Thyroid gland (tissue), 4 donors: ENCODE results near the gene NTF3. TPM values are rescaled to one million over a fixed set of nuclear protein-coding genes. Genes with fewer than 3 reads are reported as not detected.

Experiments
- DNase-seq, 2 donors: peaks; one replicate each; pipeline ENCODE4 v3.0.0-alpha.2; 2019
- H3K27ac ChIP-seq, 3 donors: fragments of 200-600 bp; sonication (generic); 1 replicate in 2 of 3; 2 replicates in 1 of 3; pipeline ENCODE4 v1.5.1; 2016 to 2019; ENCODE audit warnings: mild to moderate bottlenecking in 1 of 3, moderate library complexity in 1 of 3
- H3K27me3 ChIP-seq: fragments of 200-600 bp; sonication (generic); one replicate; pipeline ENCODE4 v1.5.1; 2019
- H3K36me3 ChIP-seq, 2 donors: fragments of 200-600 bp; sonication (generic); one replicate each; pipeline ENCODE4 v1.5.1; 2016 to 2019
- H3K4me1 ChIP-seq, 2 donors: fragments of 200-600 bp; sonication (generic); one replicate each; pipeline ENCODE4 v1.5.1; 2017 to 2019
- H3K4me3 ChIP-seq, 3 donors: fragments of 200-600 bp; sonication (generic); replicated peaks in 1 of 3; 1 replicate in 2 of 3; 2 replicates in 1 of 3; pipeline ENCODE4 v1.5.1; 2016; ENCODE audit warnings: mild to moderate bottlenecking in 1 of 3
- H3K9me3 ChIP-seq: fragments of 200-600 bp; sonication (generic); one replicate; pipeline ENCODE4 v1.5.1; 2017
- POLR2A ChIP-seq, 2 donors: fragments of 450-650 bp; IDR thresholded peaks; one replicate each; pipeline ENCODE4 v1.6.1; 2017; ENCODE audit warnings: antibody characterized with exemption in 2 of 2, mild to moderate bottlenecking in 2 of 2, moderate library complexity in 1 of 2
- WGBS, 2 donors: methylation state at CpG; one replicate each; pipeline ENCODE4 v1.1.5; 2017; 5-methylcytosine and 5-hydroxymethylcytosine counted together
- intact Hi-C: fragments of 100-400 bp; cut with DNase I; formaldehyde crosslinking; loops from one replicate; pipeline ENCODE4 v1.15.1; 2023
- total RNA-seq, 4 donors: library from RNA; depleted of rRNA; stranded (reverse); fragments of >200 nt; gene quantifications; one replicate each; pipeline ENCODE4 v1.2.3, GENCODE V29; 2016
- TF ChIP-seq, protein P1 (sequence below), 6 experiments: fragments of 200-600 bp in 3 of 6; fragments of 450-650 bp in 3 of 6; sonication (generic) in 3 of 6; IDR thresholded peaks; one replicate each; pipeline ENCODE4 v1.5.1; 2016 to 2019; ENCODE audit warnings: antibody characterized with exemption in 6 of 6, mild to moderate bottlenecking in 2 of 6, inconsistent platforms in 1 of 6, moderate library complexity in 1 of 6

NTF3 gene
- total RNA-seq, 4 donors from 2014 or later: not detected

DNA sequence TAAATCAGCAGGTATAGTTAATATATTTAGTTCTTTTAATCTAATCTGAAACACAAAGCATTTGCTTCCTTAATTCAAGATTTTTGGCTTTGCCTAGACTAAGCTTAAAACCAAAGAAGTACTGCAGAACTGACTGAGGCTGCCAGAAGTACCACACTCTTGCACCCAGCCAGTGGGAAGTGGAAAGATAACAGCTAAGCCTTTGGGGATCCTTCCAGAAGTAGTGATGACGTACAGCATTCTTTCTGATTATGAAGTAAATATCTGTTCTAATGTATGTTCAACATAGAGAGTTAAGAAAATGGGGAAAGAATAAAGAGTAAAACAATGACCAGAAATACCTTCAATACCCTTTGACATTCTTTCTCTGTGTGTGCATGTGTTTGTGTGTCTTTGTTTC is 19.3 kb downstream of the NTF3 start:
- H3K27me3 ChIP-seq: no peaks in the 10 kb centered on the region
- no peaks in the 10 kb centered on the region for H3K4me1 ChIP-seq
- H3K4me3 ChIP-seq: no peak overlapping the region
- H3K27ac ChIP-seq: no peak overlapping the region
- intact Hi-C loops: no loop called here
- no peaks in the 10 kb centered on the region for H3K36me3 ChIP-seq
- no peak for DNase-seq
- WGBS, 2 donors: 79 to 81% methylated on average over 1 of the region's 1 CpG
- no peaks in the 10 kb centered on the region for H3K9me3 ChIP-seq
- TF ChIP-seq, protein P1, sequence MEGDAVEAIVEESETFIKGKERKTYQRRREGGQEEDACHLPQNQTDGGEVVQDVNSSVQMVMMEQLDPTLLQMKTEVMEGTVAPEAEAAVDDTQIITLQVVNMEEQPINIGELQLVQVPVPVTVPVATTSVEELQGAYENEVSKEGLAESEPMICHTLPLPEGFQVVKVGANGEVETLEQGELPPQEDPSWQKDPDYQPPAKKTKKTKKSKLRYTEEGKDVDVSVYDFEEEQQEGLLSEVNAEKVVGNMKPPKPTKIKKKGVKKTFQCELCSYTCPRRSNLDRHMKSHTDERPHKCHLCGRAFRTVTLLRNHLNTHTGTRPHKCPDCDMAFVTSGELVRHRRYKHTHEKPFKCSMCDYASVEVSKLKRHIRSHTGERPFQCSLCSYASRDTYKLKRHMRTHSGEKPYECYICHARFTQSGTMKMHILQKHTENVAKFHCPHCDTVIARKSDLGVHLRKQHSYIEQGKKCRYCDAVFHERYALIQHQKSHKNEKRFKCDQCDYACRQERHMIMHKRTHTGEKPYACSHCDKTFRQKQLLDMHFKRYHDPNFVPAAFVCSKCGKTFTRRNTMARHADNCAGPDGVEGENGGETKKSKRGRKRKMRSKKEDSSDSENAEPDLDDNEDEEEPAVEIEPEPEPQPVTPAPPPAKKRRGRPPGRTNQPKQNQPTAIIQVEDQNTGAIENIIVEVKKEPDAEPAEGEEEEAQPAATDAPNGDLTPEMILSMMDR (IDR thresholded peaks at IDR 0.05): no peak
- TF ChIP-seq POLR2A (IDR thresholded peaks at IDR 0.05): no peak

- Histone ChIP-seq H3K9me3 (no peaks in the 10 kb centered on the region), H3K27ac (no peak overlapping the region), H3K4me1 (no peaks in the 10 kb centered on the region), H3K27me3 (no peaks in the 10 kb centered on the region), H3K36me3 (no peaks in the 10 kb centered on the region), H3K4me3 (no peak overlapping the region)
- intact Hi-C loops: no loop called here
- WGBS, 2 donors: 83 to 93% methylated on average over 9 of the region's 9 CpGs
- no peak for DNase-seq
- TF ChIP-seq, protein P1 (IDR thresholded peaks at IDR 0.05): no peak
- TF ChIP-seq POLR2A (IDR thresholded peaks at IDR 0.05): no peak
These were observed 20.7 kb downstream of the NTF3 start for GRCh38 chr12:5452569-5452968.

DNA sequence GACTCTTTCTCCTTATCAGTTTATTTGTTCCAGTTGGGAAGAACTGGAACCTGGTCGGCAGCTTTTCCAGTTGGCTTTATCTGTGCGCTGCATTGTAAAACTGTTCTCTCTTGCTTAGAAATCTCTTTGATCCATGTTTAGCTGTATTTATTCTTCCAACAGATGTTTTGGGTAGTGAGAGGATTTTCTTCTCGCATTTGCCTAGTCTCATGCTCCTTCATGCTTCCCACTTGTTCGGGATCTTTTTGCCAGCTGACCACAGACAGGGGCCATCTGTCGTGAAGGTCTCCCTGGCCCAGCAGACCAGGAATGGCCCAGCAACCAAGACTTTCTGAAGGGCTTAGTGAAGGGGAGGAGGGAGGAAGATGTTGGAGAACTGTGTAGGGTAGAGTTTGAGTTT is 21.6 kb downstream of the NTF3 start:
- no peaks in the 10 kb centered on the region for H3K36me3 ChIP-seq
- TF ChIP-seq POLR2A (IDR thresholded peaks at IDR 0.05): no peak
- TF ChIP-seq, protein P1 (IDR thresholded peaks at IDR 0.05): no peak
- no peak overlapping the region for H3K27ac ChIP-seq
- DNase-seq: no peak
- H3K27me3 ChIP-seq: no peaks in the 10 kb centered on the region
- H3K4me1 ChIP-seq: no peaks in the 10 kb centered on the region
- intact Hi-C loops: no loop called here
- H3K4me3 ChIP-seq: no peak overlapping the region
- H3K9me3 ChIP-seq: no peaks in the 10 kb centered on the region
- 81 to 86% methylated on average over 5 of the region's 5 CpGs for WGBS, 2 donors

DNA sequence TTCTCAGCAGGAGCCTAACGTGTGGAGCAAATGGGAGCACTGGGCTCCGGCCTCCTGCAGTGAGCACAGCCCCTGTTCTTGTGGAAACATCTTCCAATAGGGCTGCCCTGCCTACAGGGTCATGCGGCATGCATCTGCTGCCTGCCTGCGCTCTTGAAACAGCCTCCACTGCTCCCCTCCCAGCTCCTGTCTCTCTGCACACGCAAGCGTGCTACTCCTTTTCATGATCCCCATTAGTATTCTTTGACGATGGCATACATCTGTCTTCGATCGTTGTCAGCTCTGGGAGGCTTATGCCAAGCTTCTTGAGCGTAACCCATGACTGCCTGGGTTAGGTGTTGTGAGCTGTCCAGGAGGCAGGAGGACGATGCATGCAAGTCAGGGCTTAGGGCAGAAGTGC is 23.1 kb downstream of the NTF3 start:
- no peaks in the 10 kb centered on the region for H3K9me3 ChIP-seq
- H3K27ac ChIP-seq: no peak overlapping the region
- H3K36me3 ChIP-seq: no peaks in the 10 kb centered on the region
- no peak for DNase-seq
- intact Hi-C loops: no loop called here
- H3K27me3 ChIP-seq: no peaks in the 10 kb centered on the region
- TF ChIP-seq, protein P1 (IDR thresholded peaks at IDR 0.05): no peak
- TF ChIP-seq POLR2A (IDR thresholded peaks at IDR 0.05): no peak
- H3K4me3 ChIP-seq: no peak overlapping the region
- H3K4me1 ChIP-seq: no peaks in the 10 kb centered on the region
- 79 to 88% methylated on average over 11 of the region's 11 CpGs for WGBS, 2 donors

- Histone ChIP-seq H3K27ac (no peak overlapping the region), H3K4me1 (no peaks in the 10 kb centered on the region), H3K9me3 (no peaks in the 10 kb centered on the region), H3K36me3 (no peaks in the 10 kb centered on the region), H3K27me3 (no peaks in the 10 kb centered on the region), H3K4me3 (no peak overlapping the region)
- WGBS, 2 donors: 78% methylated on average over 6 of the region's 6 CpGs
- no peak for TF ChIP-seq POLR2A (IDR thresholded peaks at IDR 0.05)
- TF ChIP-seq, protein P1 (IDR thresholded peaks at IDR 0.05): no peak
- intact Hi-C loops: no loop called here
- DNase-seq: no peak
These were observed 24.1 kb downstream of the NTF3 start for GRCh38 chr12:5456030-5456429.
